DOHH2 (cell line): ENCODE data around the gene GLP2R.

Source experiments
- CTCF ChIP-seq: fragments of 200-600 bp; sonication (generic); IDR thresholded peaks from one replicate; pipeline ENCODE4 v1.5.1; 2014; ENCODE audit warnings: antibody characterized with exemption, mild to moderate bottlenecking, low read depth, low read length; ENCODE audit not compliant: poor library complexity, severe bottlenecking
- EZH2phosphoT487 ChIP-seq: fragments of 200-600 bp; sonication (generic); IDR thresholded peaks from 2 replicates; pipeline ENCODE4 v1.6.1; 2017; ENCODE audit warnings: borderline replicate concordance, mild to moderate bottlenecking, antibody characterized with exemption, low read length, moderate library complexity, mixed read lengths

GRCh38 chr17:9865586-9865985, 39.9 kb downstream of the GLP2R start:
- TF ChIP-seq CTCF (no peak), EZH2phosphoT487 (no peak)
